ENCODE results near the gene OR4D9. TPM values are rescaled to one million over a fixed set of nuclear protein-coding genes. Genes with fewer than 3 reads are reported as not detected.

Gene OR4D9
- total and polyA plus RNA-seq, 2 experiments from 2014 or later: not detected

DNA sequence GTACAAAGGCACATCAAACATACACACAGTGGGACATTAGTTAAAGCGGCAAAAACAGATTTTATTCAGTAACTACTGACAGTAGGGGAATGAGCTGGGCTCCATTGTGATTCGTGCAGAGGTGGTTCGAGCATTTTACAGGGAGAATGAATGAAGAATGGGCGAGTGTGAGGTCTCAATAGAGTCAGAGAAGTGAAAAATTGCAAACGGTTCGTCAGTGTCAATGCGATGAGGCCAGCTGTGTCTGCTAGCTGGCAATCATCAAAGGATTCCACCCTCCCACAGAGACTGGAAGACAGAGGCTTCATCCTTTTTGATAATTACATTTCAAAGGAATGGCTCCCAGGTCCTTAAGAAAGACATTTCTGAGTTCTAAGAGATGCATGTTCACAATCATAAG is 17.4 kb downstream of the OR4D9 start (continued):
- TF ChIP-seq, protein P1, sequence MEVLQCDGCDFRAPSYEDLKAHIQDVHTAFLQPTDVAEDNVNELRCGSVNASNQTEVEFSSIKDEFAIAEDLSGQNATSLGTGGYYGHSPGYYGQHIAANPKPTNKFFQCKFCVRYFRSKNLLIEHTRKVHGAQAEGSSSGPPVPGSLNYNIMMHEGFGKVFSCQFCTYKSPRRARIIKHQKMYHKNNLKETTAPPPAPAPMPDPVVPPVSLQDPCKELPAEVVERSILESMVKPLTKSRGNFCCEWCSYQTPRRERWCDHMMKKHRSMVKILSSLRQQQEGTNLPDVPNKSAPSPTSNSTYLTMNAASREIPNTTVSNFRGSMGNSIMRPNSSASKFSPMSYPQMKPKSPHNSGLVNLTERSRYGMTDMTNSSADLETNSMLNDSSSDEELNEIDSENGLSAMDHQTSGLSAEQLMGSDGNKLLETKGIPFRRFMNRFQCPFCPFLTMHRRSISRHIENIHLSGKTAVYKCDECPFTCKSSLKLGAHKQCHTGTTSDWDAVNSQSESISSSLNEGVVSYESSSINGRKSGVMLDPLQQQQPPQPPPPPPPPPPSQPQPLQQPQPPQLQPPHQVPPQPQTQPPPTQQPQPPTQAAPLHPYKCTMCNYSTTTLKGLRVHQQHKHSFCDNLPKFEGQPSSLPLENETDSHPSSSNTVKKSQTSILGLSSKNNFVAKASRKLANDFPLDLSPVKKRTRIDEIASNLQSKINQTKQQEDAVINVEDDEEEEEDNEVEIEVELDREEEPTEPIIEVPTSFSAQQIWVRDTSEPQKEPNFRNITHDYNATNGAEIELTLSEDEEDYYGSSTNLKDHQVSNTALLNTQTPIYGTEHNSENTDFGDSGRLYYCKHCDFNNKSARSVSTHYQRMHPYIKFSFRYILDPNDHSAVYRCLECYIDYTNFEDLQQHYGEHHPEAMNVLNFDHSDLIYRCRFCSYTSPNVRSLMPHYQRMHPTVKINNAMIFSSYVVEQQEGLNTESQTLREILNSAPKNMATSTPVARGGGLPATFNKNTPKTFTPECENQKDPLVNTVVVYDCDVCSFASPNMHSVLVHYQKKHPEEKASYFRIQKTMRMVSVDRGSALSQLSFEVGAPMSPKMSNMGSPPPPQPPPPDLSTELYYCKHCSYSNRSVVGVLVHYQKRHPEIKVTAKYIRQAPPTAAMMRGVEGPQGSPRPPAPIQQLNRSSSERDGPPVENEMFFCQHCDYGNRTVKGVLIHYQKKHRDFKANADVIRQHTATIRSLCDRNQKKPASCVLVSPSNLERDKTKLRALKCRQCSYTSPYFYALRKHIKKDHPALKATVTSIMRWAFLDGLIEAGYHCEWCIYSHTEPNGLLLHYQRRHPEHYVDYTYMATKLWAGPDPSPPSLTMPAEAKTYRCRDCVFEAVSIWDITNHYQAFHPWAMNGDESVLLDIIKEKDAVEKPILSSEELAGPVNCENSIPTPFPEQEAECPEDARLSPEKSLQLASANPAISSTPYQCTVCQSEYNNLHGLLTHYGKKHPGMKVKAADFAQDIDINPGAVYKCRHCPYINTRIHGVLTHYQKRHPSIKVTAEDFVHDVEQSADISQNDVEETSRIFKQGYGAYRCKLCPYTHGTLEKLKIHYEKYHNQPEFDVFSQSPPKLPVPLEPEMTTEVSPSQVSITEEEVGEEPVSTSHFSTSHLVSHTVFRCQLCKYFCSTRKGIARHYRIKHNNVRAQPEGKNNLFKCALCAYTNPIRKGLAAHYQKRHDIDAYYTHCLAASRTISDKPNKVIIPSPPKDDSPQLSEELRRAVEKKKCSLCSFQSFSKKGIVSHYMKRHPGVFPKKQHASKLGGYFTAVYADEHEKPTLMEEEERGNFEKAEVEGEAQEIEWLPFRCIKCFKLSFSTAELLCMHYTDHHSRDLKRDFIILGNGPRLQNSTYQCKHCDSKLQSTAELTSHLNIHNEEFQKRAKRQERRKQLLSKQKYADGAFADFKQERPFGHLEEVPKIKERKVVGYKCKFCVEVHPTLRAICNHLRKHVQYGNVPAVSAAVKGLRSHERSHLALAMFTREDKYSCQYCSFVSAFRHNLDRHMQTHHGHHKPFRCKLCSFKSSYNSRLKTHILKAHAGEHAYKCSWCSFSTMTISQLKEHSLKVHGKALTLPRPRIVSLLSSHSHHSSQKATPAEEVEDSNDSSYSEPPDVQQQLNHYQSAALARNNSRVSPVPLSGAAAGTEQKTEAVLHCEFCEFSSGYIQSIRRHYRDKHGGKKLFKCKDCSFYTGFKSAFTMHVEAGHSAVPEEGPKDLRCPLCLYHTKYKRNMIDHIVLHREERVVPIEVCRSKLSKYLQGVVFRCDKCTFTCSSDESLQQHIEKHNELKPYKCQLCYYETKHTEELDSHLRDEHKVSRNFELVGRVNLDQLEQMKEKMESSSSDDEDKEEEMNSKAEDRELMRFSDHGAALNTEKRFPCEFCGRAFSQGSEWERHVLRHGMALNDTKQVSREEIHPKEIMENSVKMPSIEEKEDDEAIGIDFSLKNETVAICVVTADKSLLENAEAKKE (CRISPR knock-in tag; IDR thresholded peaks at IDR 0.05): no peak
- TF ChIP-seq POLR2AphosphoS5 (IDR thresholded peaks at IDR 0.05; ENCODE audit: low read depth) (no peak), CREB1 (CRISPR knock-in tag; IDR thresholded peaks at IDR 0.05; ENCODE audit: low read depth) (no peak)

DNA sequence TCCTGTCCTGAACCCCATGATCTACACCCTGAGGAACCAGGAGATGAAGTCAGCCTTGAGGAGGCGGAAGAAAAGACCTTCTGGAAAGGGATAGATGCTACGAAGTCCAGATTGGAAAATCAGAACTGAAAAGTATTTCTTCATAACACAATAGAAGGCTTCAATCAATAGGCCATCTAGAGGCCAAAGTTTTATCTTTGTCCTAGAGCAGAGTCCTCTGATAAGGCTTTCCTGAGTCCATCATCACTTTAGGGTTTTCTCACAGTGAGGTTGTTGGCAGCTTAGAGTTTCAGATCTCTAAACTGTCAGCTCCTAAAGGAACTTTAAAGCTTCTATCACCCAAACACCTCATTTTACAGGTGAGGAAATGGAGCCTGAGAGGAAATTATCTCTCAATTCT is 21.3 kb downstream of the OR4D9 start:
- no peak for ATAC-seq
- H3K27me3 Mint-ChIP-seq (ENCODE audit: insufficient read depth, low read depth, poor library complexity): peaks cover 4% of the 10 kb centered on the region
- Histone ChIP-seq H3K27me3 (ENCODE audit: insufficient read depth) (no peaks in the 10 kb centered on the region), H3K36me3 (ENCODE audit: insufficient read depth) (no peaks in the 10 kb centered on the region), H3K4me3 (no peak overlapping the region), H3K27ac (ENCODE audit: low read depth) (no peak overlapping the region), H3K4me2 (no peak overlapping the region), H3K4me1 (ENCODE audit: insufficient read depth) (peaks cover 20% of the 10 kb centered on the region), H3K9me2 (ENCODE audit: insufficient read depth) (peaks cover 9% of the 10 kb centered on the region; the same call in 1 of the 2 replicates), H2AFZ (no peak overlapping the region), H3K79me2 (replicated peaks; ENCODE audit: insufficient read depth) (no peaks in the 10 kb centered on the region), H4K20me1 (replicated peaks; ENCODE audit: insufficient read depth) (no peaks in the 10 kb centered on the region), H3F3A (replicated peaks; ENCODE audit: low read depth) (no peaks in the 10 kb centered on the region)
- no peaks in the 10 kb centered on the region for H3K9me3 Mint-ChIP-seq
- no peak overlapping the region for H3K27ac Mint-ChIP-seq
- H3K36me3 Mint-ChIP-seq (ENCODE audit: low read depth): no peaks in the 10 kb centered on the region
- peaks cover 19% of the 10 kb centered on the region for H3K4me1 Mint-ChIP-seq
- DNase-seq (ENCODE audit: low spot score): no peak
- no peak overlapping the region for H3K4me3 Mint-ChIP-seq
- TF ChIP-seq CREB1 (CRISPR knock-in tag; IDR thresholded peaks at IDR 0.05; ENCODE audit: low read depth) (no peak), STAT1 (IDR thresholded peaks at IDR 0.05; ENCODE audit: unreplicated experiment) (no peak), JUNB (IDR thresholded peaks at IDR 0.05; ENCODE audit: unreplicated experiment) (no peak), ZNF331 (CRISPR knock-in tag; IDR thresholded peaks at IDR 0.05; ENCODE audit: low read depth) (no peak)
- TF ChIP-seq, protein P1 (CRISPR knock-in tag; IDR thresholded peaks at IDR 0.05): no peak
- TF ChIP-seq, protein P2, sequence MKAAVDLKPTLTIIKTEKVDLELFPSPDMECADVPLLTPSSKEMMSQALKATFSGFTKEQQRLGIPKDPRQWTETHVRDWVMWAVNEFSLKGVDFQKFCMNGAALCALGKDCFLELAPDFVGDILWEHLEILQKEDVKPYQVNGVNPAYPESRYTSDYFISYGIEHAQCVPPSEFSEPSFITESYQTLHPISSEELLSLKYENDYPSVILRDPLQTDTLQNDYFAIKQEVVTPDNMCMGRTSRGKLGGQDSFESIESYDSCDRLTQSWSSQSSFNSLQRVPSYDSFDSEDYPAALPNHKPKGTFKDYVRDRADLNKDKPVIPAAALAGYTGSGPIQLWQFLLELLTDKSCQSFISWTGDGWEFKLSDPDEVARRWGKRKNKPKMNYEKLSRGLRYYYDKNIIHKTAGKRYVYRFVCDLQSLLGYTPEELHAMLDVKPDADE (IDR thresholded peaks at IDR 0.05): no peak

All from GM23338 (cell line).